Activated CD4-positive, alpha-beta T cell treated with anti-CD3 and anti-CD28 coated beads, Interleukin-10, Interleukin-2, amounts not matched to agents 100 ng/mL and 50 ng/mL, durations not matched to agents 16 hours and 8 hours (primary cell): ENCODE data around the gene OPCML.

Source experiments
- DNase-seq: peaks from one replicate; pipeline ENCODE4 v3.0.0-alpha.2; 2020

OPCML gene

GRCh38 chr11:132872211-132872610 lies 660.1 kb downstream of the OPCML start:
- DNase-seq: no peak

- no peak for DNase-seq
These were observed 665.3 kb downstream of the OPCML start for GRCh38 chr11:132866783-132867545.

- no peak for DNase-seq
These were observed 666.7 kb downstream of the OPCML start for GRCh38 chr11:132865623-132866022.

DNA sequence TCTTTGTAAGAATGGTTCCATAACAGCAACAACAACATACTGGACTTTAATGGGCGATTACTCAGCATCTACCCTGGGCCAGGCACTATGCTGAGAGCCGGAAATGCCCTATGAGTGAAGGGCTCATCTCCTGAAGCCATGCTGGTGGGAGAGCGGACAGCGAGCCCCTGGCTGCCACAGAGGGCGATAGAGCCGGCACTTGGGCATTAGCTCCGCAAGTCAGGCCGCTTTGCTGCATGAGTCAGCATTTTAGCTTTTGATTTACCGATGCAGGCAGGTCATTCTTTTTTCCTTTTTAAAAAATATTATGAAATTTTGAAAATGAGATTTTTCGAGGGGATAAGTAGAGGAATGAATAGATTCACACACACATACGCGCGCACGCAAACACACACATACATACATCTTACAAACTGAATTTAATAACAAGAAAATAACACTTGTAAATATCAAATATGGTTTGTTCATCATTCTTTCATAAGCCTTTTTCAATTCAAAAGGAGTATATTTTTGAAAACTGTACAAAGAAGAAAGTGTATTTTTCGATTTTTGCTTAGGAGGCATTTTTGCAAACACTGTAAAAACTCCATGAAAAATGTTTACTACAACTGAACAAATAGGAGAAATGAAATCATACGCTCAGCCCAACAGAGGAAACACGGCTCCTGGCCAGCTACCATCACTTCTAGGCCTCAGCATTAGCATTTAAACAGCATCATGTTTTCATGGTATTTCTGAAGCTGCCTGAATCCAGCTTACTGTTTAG lies 667.3 kb downstream of the OPCML start:
- DNase-seq: no peak

DNA sequence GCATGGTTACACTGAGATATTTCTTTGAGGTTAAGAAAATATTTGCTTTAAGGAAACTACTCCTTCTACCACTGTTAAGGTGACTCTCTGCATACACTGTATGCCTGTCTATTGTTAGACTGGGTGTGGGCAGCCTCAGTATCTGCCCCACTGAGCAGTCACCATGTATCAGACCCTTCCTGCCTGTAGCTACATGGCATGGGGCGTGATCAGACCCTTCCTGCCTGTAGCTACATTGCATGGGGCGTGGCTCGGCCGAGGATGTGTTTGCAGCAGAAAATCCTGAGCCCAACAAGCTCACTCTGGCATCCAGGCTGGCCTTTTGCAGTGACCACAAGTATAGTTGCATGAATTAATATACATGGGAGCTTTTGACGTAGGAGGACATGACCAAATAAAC lies 669.4 kb downstream of the OPCML start:
- DNase-seq: no peak

DNA sequence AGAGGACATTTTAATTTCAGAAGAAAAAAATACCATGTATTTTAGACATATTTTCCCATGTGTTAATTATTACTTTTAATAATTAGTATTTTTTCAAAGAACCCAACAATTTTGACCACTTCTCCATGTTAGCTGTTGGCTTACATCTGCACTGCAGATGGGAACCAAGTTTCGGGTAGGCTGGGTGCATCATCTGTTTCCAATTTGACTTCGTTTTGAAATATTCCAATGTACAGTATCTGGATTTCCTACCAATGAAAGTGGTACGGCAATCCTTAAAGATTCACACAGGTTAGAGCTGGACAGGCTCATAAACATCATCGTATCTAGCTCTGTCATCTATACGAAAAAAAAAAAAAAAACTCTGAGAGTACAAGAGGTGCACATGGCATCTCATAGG lies 670.2 kb downstream of the OPCML start:
- no peak for DNase-seq

GRCh38 chr11:132859306-132859705 lies 673.0 kb downstream of the OPCML start:
- DNase-seq: no peak

GRCh38 chr11:132858223-132858622 lies 674.1 kb downstream of the OPCML start:
- DNase-seq: no peak

GRCh38 chr11:132856032-132856431 lies 676.3 kb downstream of the OPCML start:
- DNase-seq: no peak

GRCh38 chr11:132855516-132855915 lies 676.8 kb downstream of the OPCML start:
- DNase-seq: no peak

- DNase-seq: no peak
These were observed 678.4 kb downstream of the OPCML start for GRCh38 chr11:132853886-132854285.

GRCh38 chr11:132852361-132852760 lies 679.9 kb downstream of the OPCML start:
- DNase-seq: no peak

GRCh38 chr11:132851247-132851646 lies 681.1 kb downstream of the OPCML start:
- DNase-seq: no peak

DNA sequence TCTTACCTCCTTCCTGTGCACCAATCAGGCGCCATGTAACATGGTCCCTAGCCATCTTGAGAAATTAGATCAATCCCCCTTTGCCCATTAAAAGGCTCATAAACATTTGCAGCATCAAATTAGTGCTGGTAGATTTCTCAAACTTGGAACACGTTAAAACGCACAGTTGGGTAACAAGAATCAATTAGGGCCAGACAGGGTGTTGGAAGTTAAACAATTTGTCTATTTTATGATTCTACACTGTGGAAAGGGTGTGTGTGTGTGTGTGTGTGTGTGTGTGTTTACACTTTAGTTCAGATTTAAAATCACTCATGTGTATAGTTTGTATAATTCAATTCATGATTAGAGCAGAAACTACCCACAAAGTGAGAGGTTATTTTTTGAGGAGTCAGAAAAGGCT lies 682.0 kb downstream of the OPCML start:
- no peak for DNase-seq

DNA sequence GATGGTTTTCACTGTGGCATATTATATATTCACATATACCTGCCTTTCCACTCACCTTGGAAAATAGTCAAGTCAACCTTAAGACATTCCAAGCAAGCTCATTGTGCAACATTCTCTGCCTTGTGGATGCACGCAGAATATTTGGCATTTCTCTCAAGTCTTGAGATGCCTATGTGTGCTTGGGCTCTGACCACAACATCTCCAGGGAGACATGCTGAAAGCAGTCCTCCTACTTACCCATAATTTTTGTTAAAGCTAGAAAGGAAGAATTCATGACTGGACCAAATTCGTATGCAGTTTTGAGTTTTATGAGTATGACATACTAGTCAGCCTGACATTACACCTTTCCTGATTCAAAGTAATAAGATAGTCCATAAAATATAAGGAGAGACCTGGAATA lies 684.0 kb downstream of the OPCML start:
- DNase-seq: no peak

DNA sequence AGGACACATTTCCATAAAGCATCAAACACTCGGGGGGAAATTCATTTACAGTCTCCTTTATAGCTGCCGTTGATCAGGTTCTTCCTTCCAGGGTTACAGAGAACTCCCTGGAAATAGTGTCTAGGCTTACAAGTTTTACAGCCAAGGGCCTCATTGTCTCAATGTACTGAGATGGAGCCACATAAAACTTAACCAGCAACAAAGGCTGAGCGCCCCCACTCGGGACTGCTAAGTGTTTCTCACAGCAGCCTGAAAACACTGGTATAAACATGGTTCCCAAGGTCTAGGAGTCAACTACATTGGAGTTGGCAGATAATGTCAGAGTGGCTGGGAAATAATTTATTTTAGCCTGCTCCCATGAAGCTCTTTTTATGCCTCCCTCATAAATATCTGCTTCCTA lies 686.2 kb downstream of the OPCML start:
- DNase-seq: no peak

GRCh38 chr11:132844956-132845696 lies 687.2 kb downstream of the OPCML start:
- no peak for DNase-seq

DNA sequence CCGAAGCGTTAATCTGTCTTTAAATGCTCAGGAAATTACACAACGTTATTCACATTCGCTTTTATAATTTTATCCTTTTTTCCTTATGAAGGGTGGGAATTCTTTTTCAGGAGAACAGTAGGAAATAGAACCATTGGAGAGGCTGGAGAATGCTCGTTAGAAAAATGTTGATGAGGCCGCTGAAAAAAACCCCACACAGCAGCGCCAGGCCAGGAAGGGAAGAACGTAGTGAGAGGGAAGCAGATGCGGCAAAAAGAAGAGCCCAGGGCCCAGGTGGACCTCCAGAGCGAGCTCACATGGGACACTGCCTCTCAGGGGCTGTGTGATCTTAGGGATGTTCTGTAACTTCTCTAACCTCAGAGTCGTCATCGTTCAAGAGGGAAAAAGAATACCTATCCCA lies 691.6 kb downstream of the OPCML start:
- DNase-seq: no peak

GRCh38 chr11:132840191-132840590 lies 692.1 kb downstream of the OPCML start:
- DNase-seq: no peak

GRCh38 chr11:132839236-132839945 lies 692.9 kb downstream of the OPCML start:
- DNase-seq: no peak

DNA sequence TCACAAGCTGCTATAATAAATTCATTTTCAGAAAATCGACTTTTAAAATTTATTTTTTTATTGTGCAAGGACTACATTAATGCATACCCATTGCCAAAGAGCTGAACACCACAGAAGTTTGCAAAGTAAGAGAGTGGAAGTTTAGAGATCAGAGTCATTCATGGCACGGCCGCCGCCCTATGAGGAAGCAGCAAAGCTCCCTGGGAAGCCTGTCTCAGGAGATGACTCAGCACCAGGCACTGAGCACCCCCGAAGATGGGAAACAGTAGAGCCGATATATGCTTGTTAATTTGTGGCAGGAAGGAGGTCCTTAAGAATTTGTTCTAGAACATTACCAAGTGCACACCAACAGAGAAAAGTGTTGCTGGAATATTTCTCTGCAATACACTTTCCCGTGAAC lies 693.7 kb downstream of the OPCML start:
- no peak for DNase-seq

DNA sequence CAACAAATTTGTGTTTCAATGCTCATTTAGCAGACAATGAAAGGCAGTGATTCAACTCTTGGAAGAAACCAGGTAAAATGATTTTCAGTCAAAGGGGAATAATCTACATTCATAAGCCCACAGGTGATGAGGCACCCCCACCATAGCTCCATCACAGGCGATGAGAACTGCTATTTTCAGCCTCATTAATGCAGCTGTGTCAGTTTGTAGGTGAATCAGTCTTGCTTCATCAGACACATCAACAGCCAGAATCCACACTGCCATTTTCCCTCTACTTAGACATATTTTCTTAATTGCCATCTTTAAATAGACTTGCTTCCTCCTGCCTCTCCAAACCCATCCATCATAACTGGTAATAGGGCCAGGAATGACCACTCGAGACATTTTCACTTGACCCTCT lies 701.0 kb downstream of the OPCML start:
- DNase-seq: no peak

GRCh38 chr11:132824642-132825041 lies 707.7 kb downstream of the OPCML start:
- DNase-seq: no peak
